T47D (cell line): Measurements from ENCODE around the gene OVOL1.

ENCODE experiments used
- DNase-seq, 2 experiments: peaks; one replicate each; pipeline versions ENCODE4 v3.0.0 to v3.0.0-alpha.2; 2011 to 2012; ENCODE audit warnings: low read depth in 1 of 2, low spot score in 1 of 2
- JUND ChIP-seq: IDR thresholded peaks from 2 replicates; pipeline ENCODE4 v1.6.1; 2012; ENCODE audit warnings: low read depth
- in situ Hi-C: cut with HindIII; loops from 2 replicates; pipeline ENCODE4 v1.10.0; 2016; ENCODE audit warnings: low sequenced_read_pairs, low pct_unique_long_range_greater_than_20kb

The OVOL1 gene

GRCh38 chr11:65789230-65790103 is 2.6 kb downstream of the OVOL1 start:
- no peak for TF ChIP-seq JUND
- in situ Hi-C loops = no loop called here
- DNase-seq = no peak

DNA sequence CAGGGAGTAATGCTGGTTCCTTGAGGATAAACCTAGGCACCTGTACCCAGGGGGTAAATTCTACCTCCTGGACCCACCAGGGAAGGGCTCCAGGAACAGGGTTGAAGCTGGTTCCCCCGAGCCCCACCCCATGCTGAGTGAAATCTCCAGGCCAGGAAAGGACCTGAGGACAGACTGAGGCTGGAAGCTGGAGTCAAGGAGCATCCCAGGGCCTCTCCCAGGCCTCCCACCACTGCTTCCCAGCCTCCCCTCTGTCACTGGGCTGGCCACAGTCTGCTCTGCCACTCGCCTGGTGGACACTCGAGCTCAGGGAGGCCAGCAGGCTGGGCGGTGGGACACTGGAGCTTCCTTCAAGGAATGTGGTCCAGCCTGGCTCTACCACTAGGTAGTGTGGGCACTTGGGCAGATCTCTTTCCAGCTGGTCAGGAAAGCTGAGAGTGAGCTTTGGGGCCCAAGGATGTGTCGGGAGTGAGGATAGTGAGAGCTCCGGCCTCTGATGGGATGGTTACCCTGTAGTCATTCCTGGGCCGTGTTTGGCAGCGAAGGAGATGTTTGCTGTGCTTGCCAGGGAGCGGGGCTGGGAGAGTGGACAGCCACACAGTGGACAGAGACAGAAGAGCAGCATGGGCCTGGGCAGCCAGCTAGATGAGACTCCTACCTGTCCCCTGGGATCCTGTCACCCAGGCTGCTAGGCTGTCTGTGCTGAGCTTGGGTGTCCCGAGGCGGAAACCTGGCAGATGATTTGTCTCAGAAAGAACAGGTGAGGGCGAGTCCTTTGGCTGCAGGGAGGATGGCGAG is 3.4 kb downstream of the OVOL1 start:
- DNase-seq = no peak
- in situ Hi-C loops = no loop called here
- no peak for TF ChIP-seq JUND

DNA sequence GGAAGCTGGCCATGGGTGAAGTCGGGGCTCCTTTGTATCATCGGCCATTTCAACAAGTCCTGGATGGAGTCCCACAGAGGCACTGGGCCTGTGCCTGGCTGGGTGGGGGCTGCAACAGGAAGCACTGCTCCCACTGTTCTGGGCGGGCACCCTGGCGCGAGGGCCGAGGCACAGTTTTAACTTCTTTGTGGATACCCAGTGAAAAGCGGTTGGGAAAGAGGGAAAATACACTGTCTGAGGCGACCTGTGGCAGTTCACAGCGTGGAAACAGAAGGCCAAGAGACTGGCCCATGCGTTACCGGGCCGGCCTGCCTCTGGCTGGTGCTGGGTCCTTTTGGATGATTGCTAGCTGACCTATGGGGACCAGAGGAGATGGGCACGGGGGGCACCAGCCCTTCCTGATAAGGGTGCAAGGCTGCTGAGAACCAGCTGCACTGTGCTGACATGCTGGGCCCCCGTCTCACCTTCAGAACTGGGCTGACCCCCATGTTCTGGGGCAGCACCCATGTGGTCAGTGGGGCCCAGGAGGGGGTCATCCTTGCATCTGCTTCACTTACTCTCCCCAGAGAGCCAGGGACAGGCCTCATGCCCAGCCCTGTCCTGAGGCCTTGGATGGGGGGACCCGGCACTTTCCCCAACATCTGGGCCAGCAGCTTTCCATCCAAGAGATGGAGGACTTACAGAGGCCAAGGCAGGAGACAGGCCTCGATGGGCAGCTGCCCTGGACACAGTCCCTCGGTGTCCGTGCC is 4.2 kb downstream of the OVOL1 start:
- DNase-seq = no peak
- TF ChIP-seq JUND = no peak
- in situ Hi-C loops = no loop called here

DNA sequence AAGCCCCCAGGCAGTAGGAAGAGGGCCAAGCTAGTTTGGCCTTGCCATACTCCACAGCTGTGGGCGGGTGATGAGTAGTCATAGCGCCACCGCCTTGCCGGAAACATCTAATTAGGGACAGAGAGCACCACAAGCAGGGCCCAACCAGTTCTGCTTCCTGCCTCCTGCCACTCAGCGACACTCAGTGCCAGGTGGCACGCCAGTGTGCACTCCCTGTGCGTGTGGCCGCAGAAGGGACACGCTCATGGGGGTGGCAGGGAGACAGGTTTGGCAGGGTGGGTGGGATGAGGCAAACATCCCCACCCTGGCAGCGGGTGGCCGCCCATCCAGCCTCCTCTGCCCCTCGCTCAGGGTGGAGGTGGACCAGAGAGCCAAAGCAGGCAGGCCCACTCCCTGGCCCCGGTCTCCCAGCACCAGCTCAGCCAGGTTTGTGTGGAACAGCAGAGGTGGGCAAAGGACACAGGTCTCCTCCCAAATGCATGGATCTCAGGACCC is 4.9 kb downstream of the OVOL1 start:
- no peak for TF ChIP-seq JUND
- no peak for DNase-seq

GRCh38 chr11:65792456-65792855 is 5.6 kb downstream of the OVOL1 start:
- no peak for DNase-seq
- TF ChIP-seq JUND = no peak
- in situ Hi-C loops = no loop called here

More for the DNA sequence above, 4.9 kb downstream of the OVOL1 start:
- in situ Hi-C loops = no loop called here

DNA sequence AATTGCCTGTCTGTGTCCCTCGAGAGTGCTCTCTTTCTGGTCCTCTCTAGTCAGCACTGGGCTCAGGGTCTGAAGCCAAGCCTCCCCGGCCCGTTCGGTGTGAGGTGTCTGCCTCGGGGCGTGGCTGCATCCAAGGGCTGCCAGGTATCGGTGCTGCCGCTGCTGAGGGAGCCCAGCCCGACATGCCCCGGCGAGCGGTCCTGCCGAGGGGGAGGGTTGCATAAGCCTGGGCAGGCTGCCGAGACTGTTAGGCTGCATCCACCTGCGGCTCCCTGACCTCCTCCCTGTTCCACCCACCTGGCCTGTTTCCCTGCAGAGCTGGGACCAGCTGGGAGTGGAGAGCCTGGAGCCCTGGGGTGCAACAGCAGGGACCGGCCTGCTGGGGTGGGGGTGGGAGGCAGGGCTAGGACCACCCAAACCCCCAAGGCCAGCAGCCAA is 6.3 kb downstream of the OVOL1 start:
- in situ Hi-C loops = no loop called here
- DNase-seq = no peak
- TF ChIP-seq JUND = no peak

DNA sequence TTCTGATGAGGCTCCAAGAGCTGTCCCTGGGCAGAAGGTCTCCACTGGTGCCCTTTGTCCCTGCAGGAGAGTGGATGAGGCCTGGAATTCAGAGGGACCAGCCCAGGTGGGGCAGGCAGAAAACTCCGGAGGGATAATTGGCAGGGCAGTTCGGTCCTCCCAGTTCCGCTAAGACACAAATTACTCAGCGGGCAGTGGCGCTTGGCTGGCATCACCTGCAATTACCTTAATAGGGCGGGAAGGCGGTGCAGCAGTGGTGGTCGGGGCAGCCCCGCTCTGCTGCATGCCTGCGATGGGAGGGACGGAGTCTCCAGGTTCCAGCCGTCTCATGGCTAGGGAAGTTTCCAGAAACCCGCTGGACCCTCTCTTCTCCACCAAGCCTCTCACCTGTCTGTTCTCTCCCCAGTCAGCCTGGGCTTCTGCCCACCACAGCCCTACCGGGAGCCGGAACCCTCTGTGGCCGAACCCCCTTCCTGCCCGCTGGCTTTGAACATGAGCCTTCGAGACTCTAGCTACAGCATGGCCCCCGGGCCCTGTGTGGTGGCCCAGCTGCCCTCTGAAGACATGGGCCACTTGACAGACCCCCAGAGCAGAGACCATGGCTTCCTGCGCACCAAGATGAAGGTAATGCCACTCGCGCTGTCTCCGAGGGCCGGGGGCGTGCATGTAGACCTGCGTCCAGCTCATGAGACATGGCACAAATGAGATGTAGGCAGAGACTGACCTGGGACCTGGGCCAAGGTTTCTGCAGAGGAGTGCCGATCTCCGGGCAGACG is 7.0 kb downstream of the OVOL1 start:
- in situ Hi-C loops = no loop called here
- no peak for DNase-seq
- no peak for TF ChIP-seq JUND

- in situ Hi-C loops = no loop called here
- DNase-seq = no peak
- no peak for TF ChIP-seq JUND
Observed at GRCh38 chr11:65794570-65795510, 8.0 kb downstream of the OVOL1 start.

DNA sequence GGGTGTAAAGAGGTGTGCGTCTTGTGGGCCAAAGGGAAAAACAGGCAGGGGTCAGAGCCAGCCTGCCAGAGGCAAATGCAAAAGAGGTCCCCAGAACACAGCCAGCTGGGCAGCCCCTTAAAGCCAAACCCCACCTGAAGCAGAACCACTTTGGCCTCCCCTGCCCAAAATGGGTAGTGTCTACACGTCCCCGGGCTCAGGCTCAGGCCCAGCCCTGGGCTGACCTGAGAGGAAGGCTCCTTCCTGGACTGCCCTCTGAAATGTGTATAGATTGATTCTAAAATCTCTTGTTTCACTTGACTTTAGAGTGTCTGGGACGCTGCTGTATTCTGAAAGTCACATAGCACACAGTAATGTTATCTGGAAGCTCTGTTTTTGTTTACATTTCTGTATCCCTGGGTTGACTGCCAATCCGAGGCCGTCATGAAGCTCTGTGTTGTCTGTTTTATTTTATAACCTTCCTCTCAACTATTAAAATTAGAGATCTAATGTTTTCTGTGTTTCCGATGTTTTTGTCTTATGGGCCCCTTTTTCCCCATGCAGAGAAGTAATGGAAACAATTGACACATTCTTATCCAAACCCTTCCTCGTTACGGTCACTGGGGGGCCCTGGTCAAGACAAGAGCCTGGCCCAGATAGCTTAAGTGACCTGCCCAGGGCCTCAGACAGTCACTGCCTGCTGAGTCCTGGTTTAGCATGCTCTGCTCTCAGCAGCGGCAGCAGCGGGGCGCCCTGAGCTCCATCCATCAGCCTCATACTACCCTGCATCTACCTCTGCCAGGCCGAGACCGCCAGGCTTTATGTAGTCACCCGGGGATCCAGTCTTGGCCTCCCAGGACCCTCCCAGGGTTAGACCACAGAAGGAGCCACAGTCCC is 10.1 kb downstream of the OVOL1 start:
- DNase-seq = no peak
- in situ Hi-C loops = no loop called here
- TF ChIP-seq JUND = no peak

GRCh38 chr11:65797711-65798110 is 10.8 kb downstream of the OVOL1 start:
- DNase-seq = no peak
- in situ Hi-C loops = no loop called here
- no peak for TF ChIP-seq JUND

DNA sequence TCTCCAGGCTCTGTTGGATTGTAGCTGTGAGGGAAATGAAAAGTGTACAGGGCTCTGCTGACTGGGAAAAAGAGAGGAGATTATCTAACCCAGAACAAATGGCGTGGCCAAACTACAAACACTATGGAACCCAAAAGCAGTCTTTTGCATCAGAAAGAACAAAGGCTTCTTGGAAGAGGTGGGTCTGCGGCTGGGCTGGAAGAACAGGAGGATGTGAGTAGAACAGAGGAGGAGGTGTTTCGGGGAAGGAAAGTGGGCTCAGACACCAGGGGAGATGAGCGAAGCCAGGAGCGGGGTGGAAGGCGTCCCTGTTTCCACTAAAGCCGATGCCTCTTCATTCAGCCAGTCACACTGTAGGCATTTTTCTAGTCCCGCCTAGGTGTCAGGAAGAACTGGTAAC is 12.0 kb downstream of the OVOL1 start:
- no peak for DNase-seq
- in situ Hi-C loops = no loop called here
- no peak for TF ChIP-seq JUND
